ENCODE measurements around the gene BRS3. TPM values are rescaled to one million over a fixed set of nuclear protein-coding genes. Genes with fewer than 3 reads are reported as not detected.

The BRS3 gene
- total RNA-seq, 1 experiment from 2014 or later = not detected

Other genes starting within 250 kb of the BRS3 start
- 9.0 and 12.9 TPM in 2 replicates for gene MAP7D3, start 236.5 kb upstream of the BRS3 start, total RNA-seq (2014; rRNA removed; shearing (Covaris generic))
- gene ADGRG4, start 187.0 kb upstream of the BRS3 start, total RNA-seq (2014; rRNA removed; shearing (Covaris generic)) = not detected in 2 replicates
- gene HTATSF1, start 9.6 kb downstream of the BRS3 start, total RNA-seq (2014; rRNA removed; shearing (Covaris generic)) = 26.3 and 49.9 TPM in 2 replicates
- not detected in 2 replicates for gene VGLL1, start 44.3 kb downstream of the BRS3 start, total RNA-seq (2014; rRNA removed; shearing (Covaris generic))
- not detected in 2 replicates for gene CD40LG, start 160.2 kb downstream of the BRS3 start, total RNA-seq (2014; rRNA removed; shearing (Covaris generic))